Hematopoietic multipotent progenitor cell treated with erythropoietin and hydrocortisone succinate and interleukin-3 and kit ligand, for 8 days (in vitro differentiated cells): Measurements from ENCODE around the gene TEKT2.

Experiments used
- DNase-seq: peaks from one replicate; pipeline ENCODE4 v3.0.0-alpha.2; 2015

TEKT2 gene

GRCh38 chr1:36109041-36109679, 25.3 kb downstream of the TEKT2 start:
- DNase-seq = no peak

- DNase-seq = no peak
Measured at GRCh38 chr1:36111151-36111550, 27.3 kb downstream of the TEKT2 start.

DNA sequence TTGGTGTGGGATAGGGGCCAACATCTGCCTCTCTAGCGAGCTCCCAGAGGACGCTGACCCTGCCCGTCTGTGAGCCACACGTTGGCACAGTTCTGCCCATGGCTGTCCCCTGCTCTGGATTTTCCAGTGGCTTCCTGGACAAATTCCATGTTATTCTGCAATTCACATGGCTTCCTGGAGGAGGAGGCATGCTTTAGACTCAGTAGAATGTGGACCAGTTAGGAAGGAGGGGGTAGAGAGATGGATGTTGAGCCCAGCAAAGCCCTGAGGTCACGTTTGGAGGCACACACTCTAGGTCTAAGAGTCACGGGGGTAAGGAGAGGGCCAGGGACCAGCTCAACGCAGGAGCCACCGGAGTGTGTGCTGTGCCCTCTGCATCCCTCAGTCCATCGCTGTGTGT, 28.9 kb downstream of the TEKT2 start:
- DNase-seq = no peak

GRCh38 chr1:36114371-36114770, 30.5 kb downstream of the TEKT2 start:
- no peak for DNase-seq

DNA sequence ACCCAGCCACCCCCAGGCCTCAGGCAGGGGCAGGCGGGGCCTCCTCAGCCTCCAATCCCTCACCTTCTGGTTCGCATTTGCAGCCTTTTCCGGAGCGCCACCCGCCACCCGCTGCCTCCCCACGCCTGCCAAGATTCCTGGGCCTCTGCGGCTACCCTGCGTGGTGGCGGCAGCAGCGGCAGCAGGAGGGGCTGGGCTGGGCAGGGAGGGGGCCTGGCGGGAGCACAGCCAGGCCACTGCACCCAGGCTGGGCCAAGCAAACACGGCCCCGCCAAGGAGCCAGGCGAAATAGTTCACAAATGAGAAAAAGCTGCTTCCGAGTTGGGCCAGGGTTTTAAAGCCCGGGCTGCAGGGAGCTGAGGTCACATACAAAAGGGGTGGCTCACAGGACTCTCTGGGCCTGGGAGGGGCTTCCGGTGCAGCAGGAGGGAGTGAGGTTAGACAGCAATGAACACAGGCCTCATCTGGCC, 31.3 kb downstream of the TEKT2 start:
- no peak for DNase-seq

DNA sequence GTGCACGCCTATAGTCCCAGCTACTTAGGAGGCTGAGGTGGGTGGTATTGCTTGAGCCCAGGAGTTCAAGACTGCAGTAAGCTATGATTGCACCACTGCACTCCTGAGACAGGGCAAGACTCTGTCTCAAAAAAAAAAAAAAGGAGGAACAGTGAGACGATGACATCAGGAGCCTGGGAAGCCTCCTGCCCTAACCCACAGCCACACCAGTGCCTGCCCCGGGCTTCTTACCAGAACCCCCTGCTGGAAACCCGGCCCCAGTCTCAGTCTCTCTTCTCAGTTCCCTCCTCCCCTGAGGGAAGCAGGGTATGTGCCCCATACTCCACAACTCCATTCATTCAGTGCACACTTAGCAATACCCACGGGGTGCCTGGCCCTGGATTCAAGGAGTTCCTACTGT, 32.0 kb downstream of the TEKT2 start:
- no peak for DNase-seq

- no peak for DNase-seq
Measured at GRCh38 chr1:36116901-36117300, 33.0 kb downstream of the TEKT2 start.

GRCh38 chr1:36118447-36119204, 34.7 kb downstream of the TEKT2 start:
- no peak for DNase-seq

GRCh38 chr1:36119456-36119855, 35.6 kb downstream of the TEKT2 start:
- no peak for DNase-seq

- DNase-seq = no peak
Measured at GRCh38 chr1:36122062-36123030, 38.5 kb downstream of the TEKT2 start.

DNA sequence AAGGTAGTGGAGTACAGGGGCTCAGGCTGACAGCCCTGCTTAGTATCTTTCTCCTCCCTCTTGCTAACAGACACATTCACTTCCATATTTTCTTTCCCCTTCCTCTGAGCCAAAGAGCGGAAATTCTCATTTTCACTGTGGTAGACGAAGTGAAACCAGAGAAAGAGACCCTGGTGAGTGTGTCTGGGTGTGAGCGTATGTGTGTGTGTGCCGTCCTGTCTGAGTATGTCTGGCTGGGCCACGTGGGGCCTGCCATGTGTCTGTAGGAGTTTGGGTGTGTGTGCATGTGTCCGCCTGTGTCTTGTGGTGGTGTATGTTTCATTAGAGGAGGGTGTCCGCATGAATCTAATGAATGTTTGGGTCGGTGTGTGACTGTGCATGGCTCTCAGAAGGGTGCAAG, 39.5 kb downstream of the TEKT2 start:
- no peak for DNase-seq

DNA sequence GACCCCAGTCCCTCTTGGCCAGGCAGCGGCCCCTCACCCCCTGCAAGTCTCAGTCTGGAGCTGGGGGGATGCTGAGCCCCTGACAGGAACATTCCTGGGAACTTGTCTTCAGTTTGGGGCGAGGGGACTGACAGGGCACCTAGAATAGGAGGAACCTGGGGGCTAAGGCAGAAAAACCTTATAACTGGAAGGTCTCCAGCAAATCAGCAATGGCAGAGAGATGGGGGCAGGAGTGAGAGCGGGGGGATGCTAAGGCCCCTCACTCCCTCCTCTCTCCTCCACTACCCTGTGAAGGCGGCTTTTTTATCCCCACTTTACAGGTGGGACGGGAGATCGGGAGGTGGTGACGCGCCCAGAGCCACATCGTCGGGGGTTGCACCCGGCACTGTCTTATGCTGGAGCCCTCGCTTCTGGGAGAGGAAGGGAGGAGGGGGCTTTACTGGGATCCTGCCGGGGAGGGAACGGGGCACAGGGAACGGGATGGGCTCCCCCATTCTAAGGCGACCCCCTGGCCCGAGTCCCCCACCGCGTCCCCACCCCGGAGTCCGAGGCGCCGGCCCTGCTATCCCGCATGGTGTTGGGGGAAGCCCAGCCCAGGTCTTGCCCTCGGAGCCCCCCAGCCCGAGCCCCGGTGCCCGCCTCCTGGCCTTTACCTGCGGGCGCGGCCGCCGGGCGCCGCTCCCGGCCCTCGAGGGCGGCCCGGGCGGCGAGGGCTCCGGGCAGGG, 40.7 kb downstream of the TEKT2 start:
- no peak for DNase-seq

GRCh38 chr1:36125129-36125991, 41.5 kb downstream of the TEKT2 start, which contains the start of gene COL8A2:
Gene COL8A2 (minus strand): TSS chr1:36125222. CDS start chr1:36100242, 24,980 bp downstream.
- no peak for DNase-seq

DNA sequence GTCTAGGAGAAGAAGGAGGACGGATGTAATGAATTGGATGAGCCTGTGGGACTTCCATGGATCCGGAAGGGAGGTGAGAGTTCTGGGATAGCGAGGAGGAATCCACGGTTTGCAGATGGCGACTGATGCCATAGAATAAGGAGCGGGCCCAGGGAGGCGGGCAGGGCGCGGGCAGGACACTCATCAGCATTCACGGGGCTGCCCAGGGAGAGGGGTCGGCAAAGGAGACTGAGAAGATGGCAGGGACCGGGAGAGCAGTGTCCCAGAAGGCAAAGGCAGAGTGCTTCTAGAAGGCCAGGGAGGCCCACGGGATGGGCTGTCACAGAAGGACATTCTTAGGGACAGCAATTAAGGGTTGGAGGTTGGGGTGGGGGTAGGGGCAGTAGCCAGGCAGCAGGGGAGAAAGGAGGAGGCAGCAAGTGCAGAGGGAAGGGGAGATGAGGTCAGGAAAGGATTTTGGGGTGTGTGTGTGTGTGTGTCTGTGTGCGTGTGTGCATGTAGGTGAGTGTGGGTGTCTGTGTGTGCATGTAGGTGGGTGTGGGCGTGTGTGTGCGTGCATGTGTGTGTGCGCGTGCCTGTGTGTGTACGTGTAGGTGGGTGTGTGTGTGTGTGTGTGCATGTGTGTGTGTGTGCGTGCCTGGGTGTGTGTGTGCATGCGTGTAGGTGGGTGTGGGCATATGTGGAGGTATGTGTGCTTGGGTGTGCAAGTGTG, 42.3 kb downstream of the TEKT2 start:
- no peak for DNase-seq

DNA sequence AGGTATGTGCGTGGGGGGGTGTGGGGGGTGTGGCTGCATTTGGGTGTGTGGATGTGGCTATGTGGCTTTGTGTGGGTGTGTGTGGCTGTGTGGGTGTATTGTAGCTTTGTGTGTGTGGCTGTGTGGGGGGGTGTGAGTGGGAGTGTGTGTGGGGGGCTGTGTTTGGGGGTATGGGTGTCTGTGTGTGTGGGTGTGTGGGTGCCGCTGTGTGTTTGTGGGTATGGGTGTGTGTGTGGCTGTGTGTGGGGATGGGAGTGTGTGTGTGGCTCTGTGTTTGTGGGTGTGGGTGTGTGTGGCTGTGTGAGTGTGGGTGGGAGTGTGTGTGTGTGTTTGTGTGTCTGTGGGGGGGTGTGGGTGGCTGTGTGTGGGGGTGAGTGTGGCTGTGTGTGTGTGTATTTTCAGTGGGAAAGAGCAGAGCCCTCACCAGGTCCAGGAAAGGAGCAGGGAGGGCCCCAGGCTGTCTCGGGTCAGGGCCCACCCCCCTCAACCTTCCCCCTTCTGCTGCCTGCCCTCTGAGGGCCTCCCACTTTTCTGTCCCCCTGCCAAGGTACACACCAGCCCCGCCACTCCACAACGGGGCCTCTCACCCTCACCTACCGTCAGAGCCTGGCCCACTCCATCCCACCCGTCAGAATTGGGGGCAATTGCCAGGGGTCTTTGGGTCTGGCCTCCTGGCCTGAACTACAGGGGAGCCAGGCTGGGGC, 43.1 kb downstream of the TEKT2 start:
- no peak for DNase-seq

GRCh38 chr1:36128126-36128904, 44.4 kb downstream of the TEKT2 start:
- DNase-seq = peak; percentile 20

DNA sequence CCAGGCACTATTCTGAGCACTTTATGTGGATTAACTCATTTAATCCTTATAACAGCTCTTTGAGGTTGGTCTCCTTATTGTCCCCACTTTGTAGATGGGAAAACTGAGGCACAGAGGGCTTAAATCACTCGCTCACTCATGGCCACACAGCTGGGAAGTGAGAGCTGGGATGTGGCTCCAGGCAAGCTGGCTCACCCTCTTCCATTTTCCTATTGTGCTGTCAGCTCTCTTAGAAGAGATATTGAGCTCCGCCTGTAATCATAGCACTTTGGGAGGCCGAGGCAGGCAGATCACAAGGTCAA, 45.0 kb downstream of the TEKT2 start:
- no peak for DNase-seq

DNA sequence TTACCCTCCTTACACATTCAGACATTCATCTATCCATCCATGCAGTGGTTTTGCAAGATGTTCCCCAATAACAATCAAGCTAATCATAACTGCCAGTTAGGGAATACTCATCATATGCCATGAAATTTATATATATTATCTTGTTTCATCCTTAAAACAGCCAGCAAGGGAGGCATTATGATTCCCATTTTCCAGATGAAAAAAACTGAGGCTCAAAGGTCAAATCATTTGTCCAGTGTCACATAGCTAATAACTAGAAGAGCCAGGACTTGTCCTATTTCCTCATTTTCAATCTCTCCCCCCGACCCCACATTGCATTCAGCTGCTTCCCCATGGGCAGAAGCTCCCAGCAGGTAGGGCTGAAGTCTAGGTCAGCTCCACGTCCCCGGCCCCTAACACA, 48.1 kb downstream of the TEKT2 start:
- no peak for DNase-seq

DNA sequence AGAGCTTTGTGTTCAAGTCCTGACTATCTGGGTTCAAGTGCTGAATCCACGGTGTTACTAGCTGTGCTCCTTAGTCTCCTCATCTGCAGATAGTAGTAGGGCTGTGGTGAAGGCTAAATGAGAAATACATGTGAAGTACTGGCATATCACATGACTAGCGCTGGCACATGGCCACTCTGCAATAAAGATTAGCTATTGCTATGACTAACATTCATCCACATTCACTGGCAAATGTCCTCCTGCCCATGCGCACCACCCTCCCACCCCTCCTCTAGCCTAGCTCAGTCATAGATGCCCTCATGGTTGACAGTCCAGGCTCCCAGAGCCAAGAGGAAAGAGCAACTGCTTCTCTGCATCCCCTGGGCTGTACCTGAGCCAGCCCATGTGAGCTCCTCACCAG, 49.6 kb downstream of the TEKT2 start:
- peak; percentile 80 for DNase-seq

- no peak for DNase-seq
Measured at GRCh38 chr1:36134031-36134430, 50.1 kb downstream of the TEKT2 start.
